Esophagus squamous epithelium (tissue), 4 donors: ENCODE results near the gene CAMK2G.

Source experiments
- CTCF ChIP-seq, 6 experiments: fragments of 450-650 bp in 4 of 6; fragments of 200-600 bp in 2 of 6; sonication (generic) in 2 of 6; IDR thresholded peaks; one replicate each; pipeline ENCODE4 v1.5.1; 2016 to 2019; ENCODE audit warnings: antibody characterized with exemption in 6 of 6, mild to moderate bottlenecking in 4 of 6, moderate library complexity in 4 of 6
- POLR2A ChIP-seq, 4 donors: fragments of 450-650 bp; IDR thresholded peaks; one replicate each; pipeline ENCODE4 v1.6.1; 2017; ENCODE audit warnings: antibody characterized with exemption in 4 of 4, mild to moderate bottlenecking in 4 of 4, moderate library complexity in 3 of 4

- TF ChIP-seq CTCF (IDR thresholded peaks at IDR 0.05) (no peak), POLR2A (IDR thresholded peaks at IDR 0.05) (no peak)
Observed at GRCh38 chr10:73813333-73813732, 61.0 kb downstream of the CAMK2G start.
